Astrocyte (in vitro differentiated cells and primary cell): ENCODE data around the gene SEC61B.

Experiments used
- CTCF ChIP-seq: IDR thresholded peaks from 2 replicates; pipeline ENCODE4 v1.5.1; 2011; ENCODE audit warnings: low read depth, mild to moderate bottlenecking, inconsistent platforms, low read length, moderate library complexity; ENCODE audit not compliant: insufficient read depth
- EZH2 ChIP-seq: IDR thresholded peaks from 2 replicates; pipeline ENCODE4 v1.6.1; 2012; ENCODE audit warnings: mild to moderate bottlenecking, low read length, inconsistent platforms; ENCODE audit not compliant: insufficient read depth

GRCh38 chr9:99274016-99274415 is 51.9 kb downstream of the SEC61B start:
- TF ChIP-seq CTCF (no peak), EZH2 (no peak)
